ENCODE measurements around the gene DCK.
"Not testable (repeated sequence)": the region's sequence is repeated elsewhere in the genome, so short reads cannot be mapped to it uniquely, and the experiment has no call there.

Gene DCK

DNA sequence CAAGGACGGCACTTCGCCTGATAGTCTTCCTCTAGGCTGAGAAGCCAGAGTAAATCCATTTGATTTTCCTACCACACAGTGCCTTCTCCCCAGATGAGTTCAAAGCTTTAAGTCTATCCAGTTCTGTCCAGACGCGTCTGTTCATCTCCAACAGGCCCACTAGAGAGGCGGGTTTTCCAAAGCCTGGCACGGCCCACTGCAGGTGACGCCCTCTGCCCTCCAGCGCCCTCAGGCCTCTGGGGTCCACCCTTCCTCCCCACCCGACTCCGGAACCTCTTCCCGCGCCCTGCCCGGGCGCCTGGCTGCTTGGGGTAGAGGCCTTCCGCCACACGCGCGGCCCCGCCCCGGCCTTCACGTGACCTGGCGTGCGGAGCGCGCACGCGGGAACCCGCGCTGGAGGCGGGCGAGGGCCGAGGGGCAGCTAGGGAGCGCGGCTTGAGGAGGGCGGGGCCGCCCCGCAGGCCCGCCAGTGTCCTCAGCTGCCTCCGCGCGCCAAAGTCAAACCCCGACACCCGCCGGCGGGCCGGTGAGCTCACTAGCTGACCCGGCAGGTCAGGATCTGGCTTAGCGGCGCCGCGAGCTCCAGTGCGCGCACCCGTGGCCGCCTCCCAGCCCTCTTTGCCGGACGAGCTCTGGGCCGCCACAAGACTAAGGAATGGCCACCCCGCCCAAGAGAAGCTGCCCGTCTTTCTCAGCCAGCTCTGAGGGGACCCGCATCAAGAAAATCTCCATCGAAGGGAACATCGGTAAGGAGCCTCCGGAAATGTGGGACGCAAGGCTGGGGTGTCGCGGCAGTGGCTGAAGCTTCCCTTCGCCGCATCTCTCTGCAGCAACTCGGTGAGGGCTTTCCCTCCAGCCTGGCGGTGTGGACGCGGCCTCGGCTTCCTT, at the start of gene DCK:
Gene DCK (plus strand): TSS at position 469 of the 888 bp plus-strand sequence. CDS start 187 bp downstream, at position 656.
- peak; percentile 92 for DNase-seq

DNA sequence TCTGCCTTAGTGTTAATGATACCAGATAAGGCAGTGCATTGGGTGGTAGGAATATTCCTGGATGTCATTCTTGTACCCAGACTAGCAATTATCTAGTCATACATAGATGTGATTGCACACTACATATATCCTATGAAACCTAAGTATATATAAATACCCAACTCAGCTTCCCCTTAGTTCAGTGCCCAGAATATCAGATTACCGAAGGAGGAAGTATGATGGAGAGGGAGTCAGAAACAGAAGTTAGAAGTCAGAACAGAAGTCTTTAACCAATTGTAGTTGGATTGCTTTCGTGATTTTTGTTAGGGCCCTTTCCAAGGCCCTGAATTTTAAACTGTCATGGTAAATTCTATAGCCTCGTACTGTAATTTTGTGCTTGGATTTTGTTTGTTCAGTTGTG, 48.4 kb upstream of the DCK start:
- DNase-seq = peak; percentile 88

DNA sequence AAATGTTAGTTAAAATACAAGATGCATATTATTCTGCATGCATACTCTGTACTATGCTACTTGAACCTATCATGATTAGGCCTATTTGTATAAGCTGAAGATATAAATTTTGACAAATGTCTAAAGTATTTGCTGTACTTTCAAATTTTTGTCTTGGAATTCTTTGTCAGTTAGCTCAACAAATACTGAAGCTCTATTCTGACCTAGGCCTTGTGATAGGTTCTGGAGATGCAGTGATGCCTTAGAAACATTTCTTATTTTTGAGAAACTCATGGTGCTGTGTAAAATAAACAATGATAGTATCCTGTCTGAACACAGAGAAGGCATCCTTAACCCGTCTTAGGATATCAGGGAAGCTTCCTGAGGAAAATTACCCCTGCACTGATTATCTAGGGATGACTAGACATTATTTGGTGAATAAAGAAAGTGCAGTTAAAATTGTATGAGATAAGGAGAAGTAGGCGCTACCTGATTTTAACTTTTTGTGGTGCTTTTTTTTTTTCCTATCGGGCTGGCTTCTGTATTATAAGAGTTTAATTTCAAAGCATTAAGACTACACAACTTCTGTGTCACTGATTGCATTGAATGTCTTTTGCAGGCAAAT, 47.9 kb upstream of the DCK start:
- DNase-seq = no peak

DNA sequence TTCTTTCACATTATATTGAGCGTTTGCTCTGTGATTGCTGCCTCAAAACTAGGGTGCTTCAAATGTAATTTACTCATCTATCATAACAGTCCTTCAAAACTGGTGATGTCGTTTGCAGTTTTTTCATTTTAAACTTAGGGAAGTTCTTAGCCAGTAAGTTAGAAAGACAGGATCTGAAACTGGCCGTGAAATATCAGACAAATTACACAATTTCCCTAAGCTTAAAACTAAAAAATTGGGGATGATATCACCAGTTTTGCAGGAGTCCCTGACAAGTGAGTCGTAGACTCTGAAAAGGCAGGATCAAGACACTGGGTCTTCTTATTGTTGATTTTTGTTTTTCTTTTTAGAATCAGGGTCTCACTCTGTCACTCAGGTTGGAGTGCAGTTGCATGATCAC, 46.5 kb upstream of the DCK start:
- peak; percentile 93 for DNase-seq

DNA sequence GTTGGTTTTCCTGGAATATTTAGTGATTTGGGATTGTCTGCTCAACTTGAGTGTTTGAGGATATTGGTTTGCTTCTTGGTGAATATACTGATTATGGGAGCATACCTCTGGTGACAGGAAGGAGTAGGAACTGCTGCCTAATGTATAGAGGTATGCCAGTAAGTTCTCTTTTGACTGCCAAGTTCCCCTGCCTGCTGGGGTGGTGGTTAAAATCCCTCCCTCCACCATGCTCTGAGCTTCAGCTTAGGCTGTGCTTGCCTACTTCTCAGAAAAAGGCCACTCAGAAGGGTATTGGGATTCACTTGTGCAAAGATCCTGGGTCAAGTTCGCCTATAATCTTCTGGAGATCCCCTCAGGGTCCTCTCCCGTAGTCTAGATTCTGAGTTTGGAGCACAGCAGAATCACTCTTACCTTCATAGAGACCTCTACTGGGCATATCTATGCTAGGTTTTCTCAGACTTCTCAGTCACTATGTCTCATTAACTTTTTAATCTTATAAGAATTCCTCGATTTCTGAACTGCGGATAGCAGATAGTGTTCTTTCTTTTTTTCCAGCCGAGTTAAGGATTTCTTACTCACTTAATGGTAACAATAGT, 44.7 kb upstream of the DCK start:
- DNase-seq = peak; percentile 22

DNA sequence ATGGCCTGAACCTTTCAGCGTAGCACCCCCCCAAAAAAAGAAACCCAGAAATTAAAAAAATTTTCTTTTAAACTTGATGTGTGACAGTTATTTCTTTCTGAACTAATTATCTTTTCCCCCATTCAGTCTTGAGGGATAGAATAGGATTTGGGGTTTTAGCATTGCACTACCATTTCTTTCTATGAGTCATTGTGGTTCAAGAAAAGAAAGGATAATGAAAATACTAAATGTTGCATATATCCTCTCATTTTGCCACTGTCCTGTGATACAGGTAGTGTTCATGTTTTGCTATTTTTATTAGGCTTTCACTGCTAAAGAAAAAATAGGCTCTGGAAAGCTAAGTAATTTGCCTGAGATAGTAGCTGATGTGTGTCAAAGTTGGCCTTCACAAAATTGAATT, 39.4 kb upstream of the DCK start:
- peak; percentile 32 for DNase-seq

DNA sequence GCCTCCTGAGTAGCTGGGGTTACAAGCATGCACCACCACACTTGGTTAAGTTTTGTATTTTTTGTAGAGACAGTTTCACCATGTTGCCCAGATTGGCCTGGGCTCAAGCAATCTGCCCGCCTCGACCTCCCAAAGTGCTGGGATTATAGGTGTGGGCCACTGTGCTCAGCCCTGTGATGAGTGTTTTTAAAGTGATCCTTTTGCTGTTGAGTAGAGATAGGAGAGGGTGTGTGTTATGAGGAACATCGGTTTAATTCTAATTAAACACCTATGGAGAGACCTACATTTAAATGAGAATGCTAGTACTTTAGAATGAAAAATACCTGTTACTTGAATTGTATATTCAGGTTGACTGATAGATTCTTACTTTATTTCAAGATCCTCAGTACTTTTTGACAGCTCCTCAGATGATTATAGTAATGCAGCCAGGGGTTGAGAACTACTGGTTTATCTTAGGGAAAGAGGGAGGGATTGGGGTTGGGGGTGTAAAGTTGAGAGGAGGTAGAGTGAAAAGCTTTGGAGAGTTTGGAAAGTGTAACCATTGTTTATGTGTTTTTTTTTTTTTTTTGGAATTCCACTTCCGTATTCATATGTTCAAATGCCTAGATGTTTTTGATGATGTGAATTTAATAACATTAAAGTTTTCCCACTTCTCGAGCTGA, 36.8 kb upstream of the DCK start:
- DNase-seq = no peak

DNA sequence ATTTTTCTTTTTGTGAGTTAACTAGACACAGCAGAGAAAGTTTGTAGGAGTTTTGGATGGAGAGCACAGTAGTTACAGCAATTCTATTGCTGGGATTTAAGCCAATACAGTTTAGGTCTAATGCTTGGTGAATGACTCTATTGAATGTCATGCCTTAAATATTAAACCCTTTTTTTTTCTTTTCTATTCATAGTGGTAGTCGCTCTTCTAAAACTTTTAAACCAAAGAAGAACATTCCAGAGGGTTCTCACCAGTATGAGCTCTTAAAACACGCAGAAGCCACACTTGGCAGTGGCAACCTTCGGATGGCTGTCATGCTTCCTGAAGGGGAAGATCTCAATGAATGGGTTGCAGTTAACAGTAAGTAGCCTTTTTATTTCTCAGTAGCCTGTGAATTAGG, 34.8 kb upstream of the DCK start:
- no peak for DNase-seq

DNA sequence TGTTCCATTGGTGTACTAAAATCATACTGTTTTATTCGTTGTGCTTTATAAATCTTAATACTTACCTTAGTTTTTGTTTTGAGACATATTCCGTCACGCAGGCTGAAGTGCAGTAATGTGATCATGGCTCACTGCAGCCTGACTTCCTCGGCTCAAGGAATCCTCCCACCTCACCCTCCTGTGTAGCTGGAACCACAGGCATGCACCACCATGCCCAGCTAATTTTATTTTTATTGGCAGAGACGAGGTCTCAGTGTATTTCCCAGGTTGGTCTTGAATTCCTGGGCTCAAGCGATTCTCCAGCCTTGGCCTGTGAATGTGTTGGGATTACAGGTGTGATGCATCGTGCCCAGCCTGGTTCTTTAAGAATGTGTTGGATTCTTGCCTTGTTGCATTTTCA, 24.4 kb upstream of the DCK start:
- no peak for DNase-seq

DNA sequence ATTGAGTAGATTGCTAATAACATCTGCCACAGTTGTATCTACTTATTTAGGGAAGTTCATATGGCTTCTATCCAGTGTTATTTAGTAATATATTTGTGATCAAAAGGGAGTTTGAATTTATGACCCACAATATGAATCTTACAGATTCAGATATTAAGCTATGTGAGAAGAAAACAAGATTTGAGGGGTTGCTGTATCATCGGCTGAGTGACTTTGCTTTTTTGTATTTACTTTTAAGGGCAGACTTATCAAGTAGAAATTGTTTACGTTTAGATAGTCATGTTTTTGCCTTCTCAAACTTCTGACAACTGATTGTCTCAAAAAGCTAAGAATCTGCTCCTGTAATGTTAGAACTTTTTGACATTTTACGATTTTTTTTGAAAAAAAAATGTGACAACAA, 17.2 kb upstream of the DCK start:
- DNase-seq = no peak

DNA sequence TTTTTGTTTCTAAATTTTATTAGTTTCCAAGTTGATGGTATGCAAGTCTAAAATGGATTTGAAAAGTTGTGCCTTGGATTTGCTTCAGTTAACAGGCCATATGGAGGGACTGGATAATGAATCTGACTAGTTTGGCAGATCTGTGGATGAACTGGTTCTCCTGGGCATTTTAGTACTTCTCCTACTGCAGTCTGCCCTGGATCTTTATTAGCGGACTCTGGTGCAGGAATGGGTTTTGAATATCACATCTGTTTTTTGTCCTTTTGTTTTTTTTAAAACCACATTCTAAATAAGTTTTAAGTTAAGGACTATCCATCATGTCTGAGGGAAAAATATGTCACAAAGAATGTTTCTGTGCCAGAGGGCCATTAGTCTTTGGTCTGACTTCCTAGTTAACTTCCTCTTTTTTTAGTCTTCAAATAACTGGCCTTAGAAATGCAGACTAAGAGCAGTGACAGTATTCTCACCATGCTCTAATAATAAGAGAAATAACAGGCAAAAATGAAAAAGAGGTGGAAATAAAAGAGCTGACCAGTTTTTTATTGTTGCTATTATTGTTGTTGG, 13.9 kb upstream of the DCK start:
- peak; percentile 42 for DNase-seq

DNA sequence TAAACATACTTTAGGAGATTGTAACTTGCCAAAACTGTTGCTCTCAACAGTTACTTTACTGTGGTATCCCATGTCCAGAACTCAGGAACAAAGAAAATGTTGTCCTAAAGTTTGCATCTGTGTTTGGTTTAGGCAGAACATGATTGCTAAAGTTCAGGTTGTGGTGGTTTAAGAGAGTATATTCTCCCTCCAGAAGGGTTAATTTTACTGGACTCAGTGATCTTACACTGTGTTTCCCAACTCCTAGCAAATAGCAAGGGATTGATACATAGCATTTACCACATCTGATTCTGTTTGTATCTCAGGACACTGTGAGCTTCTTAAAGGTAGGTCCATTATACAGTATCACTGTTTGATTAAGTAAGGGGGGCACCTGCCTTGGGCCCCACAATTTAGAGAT, 13.3 kb upstream of the DCK start:
- no peak for DNase-seq

DNA sequence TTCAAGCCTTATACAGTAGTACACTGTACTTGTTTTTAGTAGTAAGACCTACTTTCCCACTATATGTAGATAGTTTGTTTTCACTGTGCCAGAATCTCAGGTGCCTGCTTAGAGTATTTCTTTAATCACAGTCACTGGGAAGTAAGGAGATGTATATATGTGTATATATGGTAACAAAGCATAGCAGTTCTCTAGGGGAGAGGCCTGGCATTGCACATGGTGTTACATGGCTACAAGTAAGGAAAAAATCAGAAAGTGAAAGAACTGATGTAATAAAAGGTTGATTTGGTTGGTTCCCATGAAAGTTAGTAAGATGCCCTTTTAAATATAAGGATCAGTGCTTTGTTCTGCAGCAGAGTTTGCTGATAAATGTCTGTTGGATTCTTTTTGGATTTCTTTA, 9.3 kb upstream of the DCK start:
- no peak for DNase-seq

DNA sequence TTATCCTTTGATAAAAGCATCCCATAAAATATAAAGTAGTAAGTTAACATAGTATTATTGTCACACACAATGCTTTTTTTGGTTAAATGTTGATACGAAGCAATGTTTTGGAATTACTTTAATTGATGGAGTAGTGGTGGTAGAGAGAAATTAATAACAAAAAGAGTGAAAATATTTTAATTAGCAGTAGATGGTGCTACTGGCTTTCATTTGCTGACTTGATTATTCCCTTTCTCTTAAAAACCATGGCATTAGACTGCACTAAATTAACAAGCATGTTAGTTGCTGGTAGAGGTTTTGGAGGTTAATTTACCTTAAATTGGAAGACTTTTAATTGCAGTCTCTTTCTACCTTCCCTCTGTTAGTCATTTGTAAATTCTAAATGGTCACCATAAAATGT, 8.9 kb upstream of the DCK start:
- no peak for DNase-seq

DNA sequence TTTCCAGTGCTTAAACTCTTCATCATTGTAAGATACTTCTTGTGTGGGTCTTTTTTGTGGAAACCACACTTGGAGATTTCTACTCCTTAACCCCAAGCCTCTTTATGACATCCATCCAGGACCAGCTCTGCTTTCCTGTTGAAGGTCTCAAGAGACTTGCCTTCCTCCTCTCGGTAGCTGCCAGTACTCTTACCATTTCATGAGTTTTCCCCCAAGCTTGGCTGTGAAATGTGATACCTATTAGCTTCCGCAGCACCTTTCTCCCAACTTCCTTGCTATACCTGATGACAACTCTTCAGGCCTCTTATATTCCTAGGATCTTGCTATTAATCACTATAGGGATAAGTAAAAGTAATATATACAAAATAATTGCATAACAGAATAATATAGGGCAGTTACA, 1.9 kb upstream of the DCK start:
- DNase-seq = no peak

DNA sequence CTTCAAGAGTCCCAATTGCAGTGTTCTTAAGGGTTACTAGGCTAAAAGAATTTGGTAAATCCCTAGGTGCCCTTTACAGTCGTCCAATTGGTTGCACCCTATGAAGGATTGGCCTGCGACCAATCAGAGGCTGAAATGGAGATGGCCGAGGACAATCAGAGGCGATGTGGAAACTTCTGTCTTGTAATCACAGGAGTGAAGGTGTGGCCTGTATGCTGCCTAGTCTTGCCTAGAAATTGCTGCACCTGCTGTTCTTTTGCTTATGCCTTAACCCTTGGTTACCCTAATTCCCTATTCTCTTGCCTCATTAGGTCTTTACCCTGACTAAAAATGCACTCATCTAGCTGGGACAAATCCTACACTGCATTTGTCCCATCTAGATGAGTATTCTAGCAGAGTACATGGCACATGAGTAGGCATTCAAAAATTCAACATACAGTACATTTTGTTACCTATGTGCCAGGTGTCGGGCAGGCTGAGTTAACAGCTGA, 1.0 kb upstream of the DCK start:
- DNase-seq = no peak

DNA sequence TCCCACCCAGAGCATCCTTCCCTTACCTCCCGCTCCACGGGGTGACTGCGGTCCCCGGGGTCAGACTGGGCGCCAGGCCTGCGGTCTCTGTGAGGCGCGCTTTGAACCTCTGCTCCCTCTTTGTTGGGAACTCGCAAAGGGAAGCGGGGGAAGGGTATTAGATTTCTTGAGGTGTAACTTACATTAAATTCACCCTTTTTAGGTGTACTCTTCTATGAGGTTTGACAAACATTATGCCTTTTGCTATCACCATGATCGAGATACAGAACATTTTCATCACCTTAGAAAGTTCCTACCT, 569 bp downstream of the DCK start:
- no peak for DNase-seq

DNA sequence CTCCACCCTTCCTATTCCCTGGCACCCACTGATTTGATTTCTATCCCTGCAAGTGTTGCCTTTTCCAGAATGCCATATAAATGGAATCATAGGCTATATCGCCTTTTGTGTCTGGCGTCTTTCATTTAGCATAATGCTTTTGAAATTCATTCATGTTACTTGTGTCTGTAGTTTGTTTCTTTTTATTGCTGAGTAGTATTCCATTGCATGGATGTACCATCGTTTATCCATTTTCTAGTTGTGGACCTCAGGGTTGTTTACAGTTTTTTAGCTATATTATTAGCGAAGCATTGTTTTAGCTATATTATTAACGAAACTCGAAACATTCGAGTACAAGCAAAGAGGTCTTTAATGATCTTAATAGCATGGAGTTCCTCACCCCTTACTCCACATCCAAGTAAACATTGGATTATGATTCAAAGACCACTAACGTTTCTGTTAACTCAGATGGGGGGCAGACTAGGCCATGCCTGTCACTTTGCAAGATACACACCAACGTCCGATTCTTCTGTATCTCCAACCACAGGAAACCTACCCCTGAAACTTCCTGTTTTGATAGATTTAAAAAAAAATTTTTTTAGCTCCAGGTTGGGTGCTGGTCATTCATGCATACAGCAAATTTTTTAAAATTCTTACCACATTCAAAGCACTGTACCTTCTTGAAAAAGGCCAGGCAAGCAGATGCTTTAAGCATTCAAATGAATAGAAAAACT, 1.1 kb downstream of the DCK start:
- DNase-seq = no peak

DNA sequence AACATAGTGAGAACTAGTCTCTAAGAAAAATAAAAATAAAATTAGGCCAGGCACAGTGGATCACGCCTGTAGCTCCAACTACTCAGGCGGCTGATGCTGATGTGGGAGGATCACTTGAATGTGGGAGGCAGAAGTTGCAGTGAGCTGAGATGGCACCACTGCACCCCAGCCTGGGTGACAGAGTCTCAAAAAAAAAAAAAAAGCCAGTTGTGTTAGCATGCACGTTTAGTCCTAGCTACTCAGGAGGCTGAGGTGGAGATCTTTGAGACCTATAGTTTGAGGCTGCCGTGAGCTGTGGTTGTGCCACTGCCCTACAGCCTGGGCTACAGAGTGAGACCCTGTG, 2.5 kb downstream of the DCK start:
- peak; percentile 45 for DNase-seq

DNA sequence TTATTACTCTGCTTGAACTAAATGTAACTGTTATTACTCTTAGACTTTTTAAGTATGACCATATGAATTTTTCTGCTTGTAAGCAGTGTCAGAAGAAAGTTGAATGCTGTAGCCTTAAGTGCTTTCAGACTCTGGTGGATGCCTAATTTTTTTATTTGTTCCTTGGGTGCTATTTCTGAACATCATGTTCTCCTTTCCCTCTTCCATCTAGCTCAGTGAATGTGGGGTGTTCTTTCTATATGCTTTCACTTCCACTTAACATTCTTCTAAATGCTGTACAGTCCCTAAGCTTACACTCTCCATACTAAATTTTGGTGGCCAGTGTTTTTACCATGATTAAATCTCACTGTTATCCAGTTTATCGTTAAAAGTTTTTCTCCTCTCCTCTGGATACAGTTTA, 3.6 kb downstream of the DCK start:
- DNase-seq = peak; percentile 51

DNA sequence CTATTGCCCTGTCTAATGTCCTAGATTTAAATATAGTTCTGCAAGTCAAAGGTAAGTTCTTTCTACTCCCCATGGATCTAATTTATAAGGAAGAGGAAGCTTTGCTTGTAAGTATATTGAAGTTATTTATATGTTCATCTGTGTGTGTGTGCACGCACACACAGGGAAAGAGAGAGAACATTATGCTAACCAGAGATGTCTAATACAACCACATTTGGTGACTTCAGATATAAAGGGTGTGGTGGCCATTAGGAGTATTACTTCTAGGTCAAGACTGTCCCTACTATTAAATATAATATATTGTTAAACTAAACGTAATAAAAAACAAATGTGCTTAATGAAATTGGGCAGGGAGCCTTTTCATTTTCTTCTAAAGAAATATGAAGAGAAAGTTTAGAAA, 4.1 kb downstream of the DCK start:
- DNase-seq = no peak

DNA sequence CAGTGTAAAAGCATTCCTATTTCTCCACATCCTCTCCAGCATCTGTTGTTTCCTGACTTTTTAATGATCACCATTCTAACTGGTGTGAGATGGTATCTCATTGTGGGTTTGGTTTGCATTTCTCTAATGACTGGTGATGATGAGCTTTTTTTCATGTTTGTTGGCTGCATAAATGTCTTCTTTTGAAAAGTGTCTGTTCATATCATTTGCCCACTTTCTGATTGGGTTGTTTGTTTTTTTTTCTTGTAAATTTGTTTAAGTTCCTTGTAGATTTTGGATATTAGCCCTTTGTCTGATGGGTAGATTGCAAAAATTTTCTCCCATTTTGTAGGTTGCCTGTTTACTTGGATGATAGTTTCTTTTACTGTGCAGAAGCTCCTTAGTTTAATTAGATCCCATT, 6.2 kb downstream of the DCK start:
- DNase-seq = not testable (repeated sequence)

DNA sequence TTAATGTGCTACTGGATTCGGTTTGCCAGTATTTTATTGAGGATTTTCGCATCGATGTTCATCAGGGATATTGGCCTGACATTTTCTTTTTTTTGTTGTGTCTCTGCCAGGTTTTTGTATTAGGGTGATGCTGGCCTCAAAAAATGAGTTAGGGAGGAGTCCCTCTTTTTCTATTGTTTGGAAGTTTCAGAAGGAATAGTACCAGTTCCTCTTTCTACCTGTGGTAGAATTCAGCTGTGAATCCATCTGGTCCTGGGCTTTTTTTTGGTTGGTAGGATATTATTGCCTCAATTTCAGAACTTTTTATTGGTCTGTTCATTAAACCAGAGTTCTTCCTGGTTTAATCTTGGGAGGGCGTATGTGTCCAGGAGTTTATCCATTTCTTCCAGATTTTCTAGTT, 7.9 kb downstream of the DCK start:
- DNase-seq = not testable (repeated sequence)

Measured in inflammatory macrophage treated with lipopolysaccharide for 4 hours (primary cell).